ENCODE measurements around the gene MX1. TPM values are rescaled to one million over a fixed set of nuclear protein-coding genes. Genes with fewer than 3 reads are reported as not detected.
A peak's percentile ranks its signal among the peaks of the same experiment; 100 is the strongest.

Gene MX1
- total and polyA plus RNA-seq, 2 donors = 54.5 to 148 TPM

DNA sequence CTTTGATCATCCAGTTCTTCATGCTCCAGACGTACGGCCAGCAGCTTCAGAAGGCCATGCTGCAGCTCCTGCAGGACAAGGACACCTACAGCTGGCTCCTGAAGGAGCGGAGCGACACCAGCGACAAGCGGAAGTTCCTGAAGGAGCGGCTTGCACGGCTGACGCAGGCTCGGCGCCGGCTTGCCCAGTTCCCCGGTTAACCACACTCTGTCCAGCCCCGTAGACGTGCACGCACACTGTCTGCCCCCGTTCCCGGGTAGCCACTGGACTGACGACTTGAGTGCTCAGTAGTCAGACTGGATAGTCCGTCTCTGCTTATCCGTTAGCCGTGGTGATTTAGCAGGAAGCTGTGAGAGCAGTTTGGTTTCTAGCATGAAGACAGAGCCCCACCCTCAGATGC, 32.5 kb downstream of the MX1 start:
- Histone ChIP-seq H3K9me3 (ENCODE audit: control insufficient read depth in 2 of 2, insufficient read depth in 1 of 2, low read length in 1 of 2) (peaks cover 0 to 7% of the 10 kb centered on the region in 2 donors), H3K27me3 (ENCODE audit: control insufficient read depth in 2 of 2, insufficient read depth in 1 of 2, low read length in 1 of 2) (no peaks in the 10 kb centered on the region), H3K4me1 (ENCODE audit: control insufficient read depth in 2 of 2, insufficient read depth in 2 of 2, low read length in 2 of 2) (peaks cover 0 to 9% of the 10 kb centered on the region in 2 donors), H3K27ac (ENCODE audit: low read depth in 1 of 2, low read length in 1 of 2) (no peak overlapping the region), H3K36me3 (ENCODE audit: control insufficient read depth in 2 of 2, insufficient read depth in 2 of 2, low read length in 1 of 2) (peaks cover 41 to 59% of the 10 kb centered on the region in 2 donors), H3K4me3 (ENCODE audit: low read length in 2 of 2) (no peak overlapping the region)
- WGBS = 97% methylated on average over 22 of the region's 22 CpGs
- no peak for DNase-seq (ENCODE audit: low read depth in 6 of 9, low spot score in 9 of 9)

DNA sequence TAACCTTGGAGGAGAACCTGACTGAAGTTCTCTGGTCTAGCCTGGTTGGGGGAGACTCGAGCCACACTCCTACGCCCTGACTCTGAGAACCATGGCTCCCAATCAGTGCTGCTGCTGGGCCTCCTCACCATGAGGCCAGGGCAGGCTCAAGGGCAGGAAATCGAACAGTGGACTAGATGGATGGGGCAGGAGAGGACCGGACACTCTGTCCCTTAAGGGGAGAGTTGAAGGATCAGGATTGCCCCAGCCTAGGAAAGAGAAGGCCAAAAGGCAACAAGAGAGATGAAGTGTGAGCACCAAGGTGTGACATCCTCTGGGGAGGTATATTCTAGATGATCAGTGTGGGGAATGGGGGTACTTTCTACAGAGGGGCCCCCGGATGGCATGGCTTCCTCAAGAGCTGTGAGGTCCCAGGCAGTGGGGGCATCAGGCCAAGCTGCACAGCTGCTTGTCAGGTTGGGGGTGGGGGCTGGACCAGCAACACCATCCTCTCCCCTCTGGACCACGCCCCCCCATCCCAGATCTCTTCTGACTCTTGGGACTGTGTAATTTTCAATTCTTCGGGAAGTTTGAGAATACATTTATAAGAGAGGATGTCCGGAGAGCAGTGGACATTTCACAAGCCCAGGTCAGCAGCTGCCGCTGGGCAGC, 34.0 kb downstream of the MX1 start:
- Histone ChIP-seq H3K27me3 (ENCODE audit: control insufficient read depth in 2 of 2, insufficient read depth in 1 of 2, low read length in 1 of 2) (no peaks in the 10 kb centered on the region), H3K4me1 (ENCODE audit: control insufficient read depth in 2 of 2, insufficient read depth in 2 of 2, low read length in 2 of 2) (peaks cover 0 to 9% of the 10 kb centered on the region in 2 donors), H3K9me3 (ENCODE audit: control insufficient read depth in 2 of 2, insufficient read depth in 1 of 2, low read length in 1 of 2) (peaks cover 0 to 10% of the 10 kb centered on the region in 2 donors), H3K36me3 (ENCODE audit: control insufficient read depth in 2 of 2, insufficient read depth in 2 of 2, low read length in 1 of 2) (peaks cover 30 to 44% of the 10 kb centered on the region in 2 donors), H3K27ac (ENCODE audit: low read depth in 1 of 2, low read length in 1 of 2) (no peak overlapping the region), H3K4me3 (ENCODE audit: low read length in 2 of 2) (no peak overlapping the region)
- WGBS = 96% methylated on average over 9 of the region's 9 CpGs
- DNase-seq (ENCODE audit: low read depth in 6 of 9, low spot score in 9 of 9) = no peak

DNA sequence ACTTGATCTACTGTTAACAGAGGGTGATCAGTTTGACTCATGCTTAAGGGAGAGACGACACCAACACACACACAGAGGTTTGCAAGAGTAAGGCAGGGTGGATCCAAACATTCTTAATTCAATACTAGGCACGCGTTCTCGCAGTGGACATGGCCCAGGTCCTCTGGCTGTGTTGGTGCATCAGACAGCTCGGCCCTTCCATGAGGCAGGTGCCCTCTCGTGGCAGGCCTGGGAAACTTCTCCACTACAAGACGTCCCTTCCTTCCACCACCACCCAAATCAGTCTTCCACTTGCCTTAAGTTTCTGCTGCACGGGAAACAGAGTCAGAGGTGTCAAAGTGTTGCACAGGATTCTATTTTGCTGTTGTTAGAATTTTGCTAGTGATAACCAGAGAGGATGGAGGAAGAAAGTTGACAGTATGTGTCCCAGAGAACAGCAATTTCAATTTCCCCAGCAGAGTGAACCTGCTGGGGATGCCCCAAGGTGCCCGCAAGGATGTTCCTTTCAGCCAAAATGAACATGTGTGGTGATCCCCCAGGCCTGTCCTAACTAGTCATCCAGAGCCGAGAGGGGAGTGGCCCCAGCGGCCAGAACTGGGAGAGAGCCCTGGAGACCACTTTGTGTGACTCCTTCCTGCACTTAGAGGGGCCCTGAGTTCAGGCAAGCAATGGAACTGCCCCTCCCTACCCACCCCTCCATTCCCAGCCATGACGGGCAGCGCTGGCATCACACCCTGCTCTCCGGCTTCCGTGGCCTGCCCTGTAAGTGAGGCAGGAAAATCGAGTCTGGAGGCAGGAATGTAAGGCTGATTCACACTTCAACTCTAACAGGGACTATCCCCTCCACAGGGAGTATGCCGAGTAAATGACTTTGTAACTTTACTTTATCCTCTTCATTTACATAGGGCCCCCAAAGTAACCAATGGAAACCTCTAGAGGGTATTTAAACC, 34.8 kb downstream of the MX1 start:
- 65% methylated on average over 17 of the region's 17 CpGs for WGBS
- DNase-seq (ENCODE audit: low read depth in 6 of 9, low spot score in 9 of 9) = peak in 8 of 9 donors; percentile 18 to 67 (median 44)

DNA sequence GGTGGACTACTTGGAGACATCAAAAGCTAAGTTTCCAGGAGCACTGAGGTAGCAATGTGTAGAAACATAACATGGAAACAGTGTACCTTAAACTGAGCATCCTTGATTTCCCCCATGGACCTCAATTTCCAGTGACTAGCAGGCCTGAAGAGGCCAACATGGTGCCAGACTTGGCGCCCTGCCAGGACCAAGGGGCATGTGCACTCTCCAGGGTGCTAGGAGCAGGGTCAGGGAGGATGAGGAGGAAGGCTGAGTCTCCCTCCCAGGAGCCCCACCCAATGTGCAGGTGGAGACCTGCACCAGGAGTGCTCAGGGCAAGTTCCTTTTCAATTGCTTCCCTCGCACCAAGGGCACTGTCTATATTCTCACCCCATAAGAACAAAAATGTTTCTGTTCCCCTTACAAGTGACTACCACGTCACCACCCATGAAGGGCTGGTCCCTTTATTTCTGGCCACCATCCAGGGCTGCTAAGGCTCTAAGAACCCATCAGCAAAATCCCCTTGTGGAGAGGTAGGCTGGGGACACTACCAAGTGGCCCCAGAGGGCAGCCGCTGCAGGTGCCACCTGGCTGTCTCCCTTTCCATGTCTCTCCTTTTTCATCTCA, 39.2 kb downstream of the MX1 start:
- no peak overlapping the region for H3K4me3 ChIP-seq (ENCODE audit: low read length in 2 of 2)
- no peaks in the 10 kb centered on the region for H3K36me3 ChIP-seq (ENCODE audit: control insufficient read depth in 2 of 2, insufficient read depth in 2 of 2, low read length in 1 of 2)
- no peak overlapping the region for H3K27ac ChIP-seq (ENCODE audit: low read depth in 1 of 2, low read length in 1 of 2)
- WGBS = 97% methylated on average over 4 of the region's 4 CpGs
- no peaks in the 10 kb centered on the region for H3K27me3 ChIP-seq (ENCODE audit: control insufficient read depth in 2 of 2, insufficient read depth in 1 of 2, low read length in 1 of 2)
- H3K9me3 ChIP-seq (ENCODE audit: control insufficient read depth in 2 of 2, insufficient read depth in 1 of 2, low read length in 1 of 2) = peaks cover 0 to 10% of the 10 kb centered on the region in 2 donors
- no peak for DNase-seq (ENCODE audit: low read depth in 6 of 9, low spot score in 9 of 9)
- H3K4me1 ChIP-seq (ENCODE audit: control insufficient read depth in 2 of 2, insufficient read depth in 2 of 2, low read length in 2 of 2) = peaks cover 0 to 15% of the 10 kb centered on the region in 2 donors

More for the DNA sequence above, 34.8 kb downstream of the MX1 start:
- H3K27me3 ChIP-seq (ENCODE audit: control insufficient read depth in 2 of 2, insufficient read depth in 1 of 2, low read length in 1 of 2) = no peaks in the 10 kb centered on the region
- H3K36me3 ChIP-seq (ENCODE audit: control insufficient read depth in 2 of 2, insufficient read depth in 2 of 2, low read length in 1 of 2) = peaks cover 21 to 36% of the 10 kb centered on the region in 2 donors
- peaks cover 0 to 9% of the 10 kb centered on the region in 2 donors for H3K4me1 ChIP-seq (ENCODE audit: control insufficient read depth in 2 of 2, insufficient read depth in 2 of 2, low read length in 2 of 2)
- H3K27ac ChIP-seq (ENCODE audit: low read depth in 1 of 2, low read length in 1 of 2) = no peak overlapping the region
- H3K4me3 ChIP-seq (ENCODE audit: low read length in 2 of 2) = no peak overlapping the region
- H3K9me3 ChIP-seq (ENCODE audit: control insufficient read depth in 2 of 2, insufficient read depth in 1 of 2, low read length in 1 of 2) = peaks cover 0 to 10% of the 10 kb centered on the region in 2 donors

- no peak overlapping the region for H3K27ac ChIP-seq (ENCODE audit: low read depth in 1 of 2, low read length in 1 of 2)
- no peaks in the 10 kb centered on the region for H3K36me3 ChIP-seq (ENCODE audit: control insufficient read depth in 2 of 2, insufficient read depth in 2 of 2, low read length in 1 of 2)
- no peaks in the 10 kb centered on the region for H3K27me3 ChIP-seq (ENCODE audit: control insufficient read depth in 2 of 2, insufficient read depth in 1 of 2, low read length in 1 of 2)
- peaks cover 0 to 10% of the 10 kb centered on the region in 2 donors for H3K9me3 ChIP-seq (ENCODE audit: control insufficient read depth in 2 of 2, insufficient read depth in 1 of 2, low read length in 1 of 2)
- WGBS = 94% methylated on average over 23 of the region's 23 CpGs
- no peak overlapping the region for H3K4me3 ChIP-seq (ENCODE audit: low read length in 2 of 2)
- no peak for DNase-seq (ENCODE audit: low read depth in 6 of 9, low spot score in 9 of 9)
- peaks cover 0 to 8% of the 10 kb centered on the region in 2 donors for H3K4me1 ChIP-seq (ENCODE audit: control insufficient read depth in 2 of 2, insufficient read depth in 2 of 2, low read length in 2 of 2)
Observed at GRCh38 chr21:41466024-41466820, 40.2 kb downstream of the MX1 start.

DNA sequence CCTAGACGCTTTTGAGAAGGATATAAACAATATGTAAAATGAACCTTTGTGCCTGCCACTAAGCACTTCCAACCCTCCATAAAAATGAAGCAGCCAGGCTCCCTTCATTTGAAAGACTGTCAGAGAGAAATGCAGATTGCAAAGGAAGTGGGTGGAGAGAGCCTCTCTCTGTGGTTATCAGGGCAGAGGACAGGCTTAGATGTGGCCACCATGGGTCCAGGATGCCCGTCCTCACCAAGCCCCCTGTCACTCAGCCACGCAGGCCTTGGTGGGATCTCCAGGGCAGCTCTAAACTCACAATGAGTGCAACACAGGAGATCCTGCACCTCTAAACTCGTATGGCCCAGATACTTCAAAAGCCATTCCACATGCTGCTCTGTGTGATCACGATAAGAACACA, 44.0 kb downstream of the MX1 start:
- no peak overlapping the region for H3K27ac ChIP-seq (ENCODE audit: low read depth in 1 of 2, low read length in 1 of 2)
- no peaks in the 10 kb centered on the region for H3K9me3 ChIP-seq (ENCODE audit: control insufficient read depth in 2 of 2, insufficient read depth in 1 of 2, low read length in 1 of 2)
- WGBS = 47% methylated on average over 5 of the region's 5 CpGs
- no peaks in the 10 kb centered on the region for H3K36me3 ChIP-seq (ENCODE audit: control insufficient read depth in 2 of 2, insufficient read depth in 2 of 2, low read length in 1 of 2)
- peaks cover 0 to 3% of the 10 kb centered on the region in 2 donors for H3K27me3 ChIP-seq (ENCODE audit: control insufficient read depth in 2 of 2, insufficient read depth in 1 of 2, low read length in 1 of 2)
- H3K4me3 ChIP-seq (ENCODE audit: low read length in 2 of 2) = no peak overlapping the region
- DNase-seq (ENCODE audit: low read depth in 6 of 9, low spot score in 9 of 9) = no peak
- H3K4me1 ChIP-seq (ENCODE audit: control insufficient read depth in 2 of 2, insufficient read depth in 2 of 2, low read length in 2 of 2) = peaks cover 0 to 8% of the 10 kb centered on the region in 2 donors

DNA sequence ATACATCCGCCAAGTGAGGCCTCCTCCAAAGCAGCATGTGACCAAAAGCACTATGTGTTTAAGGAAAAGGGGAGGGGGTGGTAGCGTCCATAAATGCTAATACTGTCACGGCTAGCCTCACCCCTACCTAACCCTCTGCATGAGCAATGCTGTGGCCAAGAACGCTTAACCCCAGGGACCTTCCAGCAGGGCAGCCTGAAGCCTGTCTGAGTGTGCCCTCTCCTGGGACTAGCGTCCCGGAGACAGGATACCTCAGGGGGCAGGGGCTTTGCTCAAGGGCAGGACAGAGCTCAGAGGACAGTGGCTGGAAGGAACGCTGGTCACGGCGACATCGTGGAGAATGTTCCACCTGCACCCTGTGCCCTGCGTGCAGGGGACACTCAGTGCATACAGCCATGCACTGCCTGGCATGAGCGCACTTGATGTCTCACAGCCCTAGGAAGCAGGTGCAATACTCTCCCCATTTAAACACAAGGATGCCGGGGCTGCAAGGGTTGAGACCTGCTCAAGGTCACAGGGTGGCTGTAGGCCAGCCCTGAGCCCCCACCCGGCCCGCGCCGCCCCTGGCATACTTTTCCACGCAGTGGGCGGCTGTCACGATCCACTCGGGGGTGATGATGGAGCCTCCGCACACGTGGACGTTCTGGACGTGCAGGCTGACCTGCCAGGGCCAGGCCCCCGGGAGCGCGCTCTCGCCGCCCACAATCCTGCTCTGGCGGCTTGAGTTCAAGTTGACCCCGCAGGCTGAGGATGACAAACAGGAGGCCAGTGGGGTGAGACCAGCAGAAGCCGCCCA, 46.9 kb downstream of the MX1 start:
- no peak overlapping the region for H3K27ac ChIP-seq (ENCODE audit: low read depth in 1 of 2, low read length in 1 of 2)
- peaks cover 0 to 8% of the 10 kb centered on the region in 2 donors for H3K27me3 ChIP-seq (ENCODE audit: control insufficient read depth in 2 of 2, insufficient read depth in 1 of 2, low read length in 1 of 2)
- H3K9me3 ChIP-seq (ENCODE audit: control insufficient read depth in 2 of 2, insufficient read depth in 1 of 2, low read length in 1 of 2) = no peaks in the 10 kb centered on the region
- DNase-seq (ENCODE audit: low read depth in 6 of 9, low spot score in 9 of 9) = no peak
- H3K36me3 ChIP-seq (ENCODE audit: control insufficient read depth in 2 of 2, insufficient read depth in 2 of 2, low read length in 1 of 2) = no peaks in the 10 kb centered on the region
- WGBS = 91% methylated on average over 33 of the region's 33 CpGs
- H3K4me1 ChIP-seq (ENCODE audit: control insufficient read depth in 2 of 2, insufficient read depth in 2 of 2, low read length in 2 of 2) = peaks cover 3 to 21% of the 10 kb centered on the region in 2 donors
- no peak overlapping the region for H3K4me3 ChIP-seq (ENCODE audit: low read length in 2 of 2)

Data from thymus (tissue), 11 donors.